Upper lobe of left lung (tissue), 4 donors: ENCODE results near the gene NGB.

Source experiments
- POLR2A ChIP-seq, 4 donors: fragments of 450-650 bp; IDR thresholded peaks; one replicate each; pipeline ENCODE4 v1.5.1; 2016 to 2017; ENCODE audit warnings: antibody characterized with exemption in 4 of 4, mild to moderate bottlenecking in 2 of 4
- POLR2AphosphoS5 ChIP-seq, 2 donors: sonication (generic); formaldehyde crosslinking; IDR thresholded peaks; one replicate each; pipeline ENCODE4 v1.5.1; 2017; ENCODE audit warnings: antibody characterized with exemption in 2 of 2
- TF ChIP-seq, protein P1 (sequence below), 6 experiments: fragments of 450-650 bp in 4 of 6; fragments of 200-600 bp in 2 of 6; sonication (generic) in 2 of 6; IDR thresholded peaks; one replicate each; pipeline ENCODE4 v1.5.1; 2016 to 2019; ENCODE audit warnings: antibody characterized with exemption in 6 of 6

DNA sequence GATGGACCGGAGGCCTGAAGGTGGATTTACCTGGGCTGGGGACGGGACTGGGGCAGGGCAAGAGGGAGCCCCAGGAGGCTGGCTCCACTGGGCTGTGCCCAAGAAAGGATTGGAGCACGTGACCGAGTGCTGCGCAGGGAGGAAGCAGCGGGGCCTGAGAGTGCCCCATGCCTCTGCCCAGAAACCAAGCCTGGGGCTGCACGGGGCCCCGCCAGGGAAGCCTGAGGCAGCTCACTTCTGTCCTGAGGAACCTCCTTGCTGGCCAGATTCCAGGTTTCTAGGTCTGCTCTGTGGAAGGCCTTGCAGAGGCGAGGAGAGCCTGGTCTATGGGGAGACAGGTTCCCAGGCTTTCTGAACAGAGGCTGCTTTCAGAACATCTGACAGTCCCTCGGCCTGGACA lies 10.4 kb downstream of the NGB start:
- TF ChIP-seq, protein P1, sequence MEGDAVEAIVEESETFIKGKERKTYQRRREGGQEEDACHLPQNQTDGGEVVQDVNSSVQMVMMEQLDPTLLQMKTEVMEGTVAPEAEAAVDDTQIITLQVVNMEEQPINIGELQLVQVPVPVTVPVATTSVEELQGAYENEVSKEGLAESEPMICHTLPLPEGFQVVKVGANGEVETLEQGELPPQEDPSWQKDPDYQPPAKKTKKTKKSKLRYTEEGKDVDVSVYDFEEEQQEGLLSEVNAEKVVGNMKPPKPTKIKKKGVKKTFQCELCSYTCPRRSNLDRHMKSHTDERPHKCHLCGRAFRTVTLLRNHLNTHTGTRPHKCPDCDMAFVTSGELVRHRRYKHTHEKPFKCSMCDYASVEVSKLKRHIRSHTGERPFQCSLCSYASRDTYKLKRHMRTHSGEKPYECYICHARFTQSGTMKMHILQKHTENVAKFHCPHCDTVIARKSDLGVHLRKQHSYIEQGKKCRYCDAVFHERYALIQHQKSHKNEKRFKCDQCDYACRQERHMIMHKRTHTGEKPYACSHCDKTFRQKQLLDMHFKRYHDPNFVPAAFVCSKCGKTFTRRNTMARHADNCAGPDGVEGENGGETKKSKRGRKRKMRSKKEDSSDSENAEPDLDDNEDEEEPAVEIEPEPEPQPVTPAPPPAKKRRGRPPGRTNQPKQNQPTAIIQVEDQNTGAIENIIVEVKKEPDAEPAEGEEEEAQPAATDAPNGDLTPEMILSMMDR (IDR thresholded peaks at IDR 0.05) = no peak
- no peak for TF ChIP-seq POLR2A (IDR thresholded peaks at IDR 0.05)
- no peak for TF ChIP-seq POLR2AphosphoS5 (IDR thresholded peaks at IDR 0.05)
